K562 (cell line): ENCODE results near the gene CLDN10. TPM values are rescaled to one million over a fixed set of nuclear protein-coding genes. Genes with fewer than 3 reads are reported as not detected.

Source experiments
- GTF2A2 ChIP-seq: IDR thresholded peaks from 2 replicates; pipeline ENCODE4 v1.6.1; 2016; ENCODE audit warnings: mild to moderate bottlenecking, missing genetic modification characterization, missing compliant biosample characterization
- RAD21 ChIP-seq, 2 experiments: fragments of 250-450 bp in 1 of 2; fragments of 450-650 bp in 1 of 2; sonication (Bioruptor Pico) in 1 of 2; formaldehyde crosslinking in 1 of 2; IDR thresholded peaks in 1 of 2; conservative IDR thresholded peaks in 1 of 2; 2 replicates each; pipeline versions ENCODE4 v1.4.0 to v1.8.0; 2020 to 2022; ENCODE audit warnings: mild to moderate bottlenecking in 2 of 2, moderate library complexity in 1 of 2
- RBM25 ChIP-seq: fragments of 200-400 bp; formaldehyde crosslinking; IDR thresholded peaks from 2 replicates; pipeline ENCODE4 v1.6.1; 2018; ENCODE audit warnings: low read length, low read depth, moderate library complexity; ENCODE audit not compliant: severe bottlenecking
- SMC3 ChIP-seq: conservative IDR thresholded peaks from 2 replicates; pipeline ENCODE4 v1.6.1; 2011; ENCODE audit warnings: low read depth, low read length, improper control_type of control experiment; ENCODE audit not compliant: insufficient read depth
- ZBTB40 ChIP-seq, 2 experiments: fragments of 450-650 bp in 1 of 2; sonication (generic) in 1 of 2; formaldehyde crosslinking in 1 of 2; IDR thresholded peaks; 2 replicates each; pipeline versions ENCODE4 v1.7.1 to v1.9.0; 2016 to 2022; ENCODE audit warnings: inconsistent platforms in 1 of 2, mild to moderate bottlenecking in 1 of 2, missing genetic modification reagents in 1 of 2
- ZNF217 ChIP-seq: sonication (generic); formaldehyde crosslinking; IDR thresholded peaks from 2 replicates; pipeline ENCODE4 v1.8.0; 2022; ENCODE audit warnings: mild to moderate bottlenecking, missing genetic modification reagents
- polyA plus RNA-seq, 8 experiments: library from polyadenylated mRNA; depleted of rRNA in 4 of 8; stranded (reverse) in 5 of 8; unstranded in 3 of 8; fragments of >200 nt; fragmentation: Nextera tagmentation in 2 of 8; fragmentation: Illumina TruSeq in 1 of 8; extraction: Ambion mirVana in 2 of 8; extraction: Trizol in 1 of 8; gene quantifications; 2 replicates each; pipeline versions ENCODE4 v1.2.1 to v1.2.3, GENCODE V29; 2011 to 2014; ENCODE audit warnings: inconsistent platforms in 1 of 8, missing spikeins in 1 of 8
- total RNA-seq, 7 experiments: library from RNA; depleted of rRNA in 6 of 7; stranded (reverse); fragments of >200 nt in 6 of 7; fragmentation: Illumina TruSeq in 2 of 7; extraction: Trizol in 2 of 7; gene quantifications; 2 replicates each; pipeline versions ENCODE4 v1.2.1 to v1.2.3, GENCODE V29; 2011 to 2021; ENCODE audit warnings: low replicate concordance in 1 of 7
- TF ChIP-seq, protein P1 (sequence below), 3 experiments: IDR thresholded peaks in 2 of 3; conservative IDR thresholded peaks in 1 of 3; 2 replicates each; pipeline ENCODE4 v1.5.1; 2011 to 2012; ENCODE audit warnings: low read length in 3 of 3, mild to moderate bottlenecking in 3 of 3, control low read depth in 2 of 3, improper control_type of control experiment in 1 of 3, inconsistent platforms in 1 of 3, low read depth in 1 of 3, mixed read lengths in 1 of 3, moderate library complexity in 1 of 3; ENCODE audit not compliant: insufficient read depth in 2 of 3

CLDN10 gene
- total and polyA plus RNA-seq, 9 of the 15 experiments (the other 6 are each of a cell fraction or from before 2014, with no cell fraction given), result not detected

GRCh38 chr13:95624020-95624419, 71.5 kb downstream of the CLDN10 start (continued):
- TF ChIP-seq ZNF217 (CRISPR knock-in tag), result no peak
- no peak for TF ChIP-seq GTF2A2 (tag)
- TF ChIP-seq SMC3, result peak; percentile 45; the same call in 1 of the 2 replicates
- peak; percentile 63 to 74 for TF ChIP-seq RAD21 (CRISPR knock-in tag; conservative IDR thresholded peaks at IDR 0.05 in 1 of 2, IDR thresholded peaks at IDR 0.05 in 1 of 2)
- TF ChIP-seq ZBTB40 (IDR thresholded peaks at IDR 0.05), result no peak
- no peak for TF ChIP-seq ZBTB40 (CRISPR knock-in tag; IDR thresholded peaks at IDR 0.05)
- TF ChIP-seq RBM25, result no peak
- TF ChIP-seq, protein P1, sequence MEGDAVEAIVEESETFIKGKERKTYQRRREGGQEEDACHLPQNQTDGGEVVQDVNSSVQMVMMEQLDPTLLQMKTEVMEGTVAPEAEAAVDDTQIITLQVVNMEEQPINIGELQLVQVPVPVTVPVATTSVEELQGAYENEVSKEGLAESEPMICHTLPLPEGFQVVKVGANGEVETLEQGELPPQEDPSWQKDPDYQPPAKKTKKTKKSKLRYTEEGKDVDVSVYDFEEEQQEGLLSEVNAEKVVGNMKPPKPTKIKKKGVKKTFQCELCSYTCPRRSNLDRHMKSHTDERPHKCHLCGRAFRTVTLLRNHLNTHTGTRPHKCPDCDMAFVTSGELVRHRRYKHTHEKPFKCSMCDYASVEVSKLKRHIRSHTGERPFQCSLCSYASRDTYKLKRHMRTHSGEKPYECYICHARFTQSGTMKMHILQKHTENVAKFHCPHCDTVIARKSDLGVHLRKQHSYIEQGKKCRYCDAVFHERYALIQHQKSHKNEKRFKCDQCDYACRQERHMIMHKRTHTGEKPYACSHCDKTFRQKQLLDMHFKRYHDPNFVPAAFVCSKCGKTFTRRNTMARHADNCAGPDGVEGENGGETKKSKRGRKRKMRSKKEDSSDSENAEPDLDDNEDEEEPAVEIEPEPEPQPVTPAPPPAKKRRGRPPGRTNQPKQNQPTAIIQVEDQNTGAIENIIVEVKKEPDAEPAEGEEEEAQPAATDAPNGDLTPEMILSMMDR (IDR thresholded peaks at IDR 0.05 in 2 of 3, conservative IDR thresholded peaks at IDR 0.05 in 1 of 3; ENCODE audit: insufficient read depth in 2 of 3, low read depth in 1 of 3, low read length in 3 of 3), result peak; percentile 40 to 71 (median 48); a peak in 5 of 6 replicates
